Measurements from ENCODE around the gene GALNT17. TPM values are rescaled to one million over a fixed set of nuclear protein-coding genes. Genes with fewer than 3 reads are reported as not detected.

The GALNT17 gene
- total RNA-seq, 2 experiments from 2014 or later: not detected

- H3K4me1 ChIP-seq (ENCODE audit: insufficient read depth, low read length): no peaks in the 10 kb centered on the region
- no peak for TF ChIP-seq CTCF (IDR thresholded peaks at IDR 0.05)
- intact Hi-C loops (cut with DNase I, micrococcal nuclease): no loop called here
- H3K4me3 ChIP-seq (ENCODE audit: low read length): no peak overlapping the region
- peaks cover 0 to 24% of the 10 kb centered on the region in 2 experiments for H3K9me3 ChIP-seq (ENCODE audit: control insufficient read depth in 1 of 2, insufficient read depth in 1 of 2, low read length in 2 of 2)
- no peak overlapping the region for H3K27ac ChIP-seq (ENCODE audit: low read depth in 1 of 2, low read length in 2 of 2)
- H3K4me3 Mint-ChIP-seq: no peak overlapping the region
- CTCF ChIA-PET: no interaction called here
- no peak for ATAC-seq (ENCODE audit: poor library complexity)
- H3K27me3 Mint-ChIP-seq: no peaks in the 10 kb centered on the region
- H3K36me3 ChIP-seq (ENCODE audit: insufficient read depth, low read length): no peaks in the 10 kb centered on the region
- POLR2A ChIA-PET: no interaction called here
- no peaks in the 10 kb centered on the region for H3K36me3 Mint-ChIP-seq (ENCODE audit: low read depth)
- no peak for DNase-seq
- peaks cover 2% of the 10 kb centered on the region for H3K9me3 Mint-ChIP-seq
- no peak overlapping the region for H3K27ac Mint-ChIP-seq
- no peaks in the 10 kb centered on the region for H3K4me1 Mint-ChIP-seq (ENCODE audit: low read depth)
- H3K27me3 ChIP-seq (ENCODE audit: control insufficient read depth in 1 of 2, insufficient read depth in 2 of 2, low read length in 2 of 2): peaks cover 0 to 3% of the 10 kb centered on the region in 2 experiments
These were observed 323.0 kb downstream of the GALNT17 start for GRCh38 chr7:71454981-71455380.

GRCh38 chr7:71457021-71457420 is 325.1 kb downstream of the GALNT17 start:
- Histone ChIP-seq H3K27me3 (ENCODE audit: control insufficient read depth in 1 of 2, insufficient read depth in 2 of 2, low read length in 2 of 2) (peaks cover 0 to 3% of the 10 kb centered on the region in 2 experiments), H3K9me3 (ENCODE audit: control insufficient read depth in 1 of 2, insufficient read depth in 1 of 2, low read length in 2 of 2) (peaks cover 0 to 27% of the 10 kb centered on the region in 2 experiments), H3K4me3 (ENCODE audit: low read length) (no peak overlapping the region), H3K36me3 (ENCODE audit: insufficient read depth, low read length) (no peaks in the 10 kb centered on the region), H3K4me1 (ENCODE audit: insufficient read depth, low read length) (no peaks in the 10 kb centered on the region), H3K27ac (ENCODE audit: low read depth in 1 of 2, low read length in 2 of 2) (no peak overlapping the region)
- no peak for DNase-seq
- no peaks in the 10 kb centered on the region for H3K4me1 Mint-ChIP-seq (ENCODE audit: low read depth)
- intact Hi-C loops (cut with DNase I, micrococcal nuclease): no loop called here
- H3K4me3 Mint-ChIP-seq: no peak overlapping the region
- peaks cover 2% of the 10 kb centered on the region for H3K9me3 Mint-ChIP-seq
- H3K27me3 Mint-ChIP-seq: no peaks in the 10 kb centered on the region
- no peaks in the 10 kb centered on the region for H3K36me3 Mint-ChIP-seq (ENCODE audit: low read depth)
- ChIA-PET CTCF (no interaction called here), POLR2A (no interaction called here)
- no peak overlapping the region for H3K27ac Mint-ChIP-seq
- ATAC-seq (ENCODE audit: poor library complexity): no peak
- TF ChIP-seq CTCF (IDR thresholded peaks at IDR 0.05): no peak

- no peak for TF ChIP-seq CTCF (IDR thresholded peaks at IDR 0.05)
- H3K4me1 ChIP-seq (ENCODE audit: insufficient read depth, low read length): no peaks in the 10 kb centered on the region
These were observed 326.1 kb downstream of the GALNT17 start for GRCh38 chr7:71457846-71458590.

More at GRCh38 chr7:71457846-71458590, 326.1 kb downstream of the GALNT17 start:
- Histone ChIP-seq H3K27ac (ENCODE audit: low read depth in 1 of 2, low read length in 2 of 2) (no peak overlapping the region), H3K27me3 (ENCODE audit: control insufficient read depth in 1 of 2, insufficient read depth in 2 of 2, low read length in 2 of 2) (peaks cover 0 to 3% of the 10 kb centered on the region in 2 experiments), H3K9me3 (ENCODE audit: control insufficient read depth in 1 of 2, insufficient read depth in 1 of 2, low read length in 2 of 2) (peaks cover 0 to 27% of the 10 kb centered on the region in 2 experiments), H3K4me3 (ENCODE audit: low read length) (no peak overlapping the region), H3K36me3 (ENCODE audit: insufficient read depth, low read length) (no peaks in the 10 kb centered on the region)
- Mint-ChIP-seq H3K36me3 (ENCODE audit: low read depth) (no peaks in the 10 kb centered on the region), H3K4me1 (ENCODE audit: low read depth) (no peaks in the 10 kb centered on the region), H3K9me3 (no peaks in the 10 kb centered on the region), H3K27me3 (no peaks in the 10 kb centered on the region), H3K27ac (no peak overlapping the region), H3K4me3 (no peak overlapping the region)
- CTCF ChIA-PET: no interaction called here
- ATAC-seq (ENCODE audit: poor library complexity) (no peak), DNase-seq (no peak)
- intact Hi-C loops (cut with DNase I, micrococcal nuclease): no loop called here
- POLR2A ChIA-PET: no interaction called here
